Umbilical cord (tissue), 2 donors: ENCODE results near the gene ZNF446. TPM values are rescaled to one million over a fixed set of nuclear protein-coding genes. Genes with fewer than 3 reads are reported as not detected.
"Not testable (repeated sequence)": the region's sequence is repeated elsewhere in the genome, so short reads cannot be mapped to it uniquely, and the experiment has no call there.

ENCODE experiments used
- DNase-seq: peaks from one replicate; pipeline ENCODE4 v3.0.0-alpha.2; 2015; ENCODE audit warnings: low spot score
- total RNA-seq: library from RNA; depleted of rRNA; stranded (reverse); fragments of >200 nt; gene quantifications from one replicate; pipeline ENCODE4 v1.2.3, GENCODE V29; 2014; ENCODE audit warnings: low replicate concordance; ENCODE audit not compliant: insufficient read depth

The ZNF446 gene
- total RNA-seq, 1 donor from 2014 or later: 7.0 TPM

DNA sequence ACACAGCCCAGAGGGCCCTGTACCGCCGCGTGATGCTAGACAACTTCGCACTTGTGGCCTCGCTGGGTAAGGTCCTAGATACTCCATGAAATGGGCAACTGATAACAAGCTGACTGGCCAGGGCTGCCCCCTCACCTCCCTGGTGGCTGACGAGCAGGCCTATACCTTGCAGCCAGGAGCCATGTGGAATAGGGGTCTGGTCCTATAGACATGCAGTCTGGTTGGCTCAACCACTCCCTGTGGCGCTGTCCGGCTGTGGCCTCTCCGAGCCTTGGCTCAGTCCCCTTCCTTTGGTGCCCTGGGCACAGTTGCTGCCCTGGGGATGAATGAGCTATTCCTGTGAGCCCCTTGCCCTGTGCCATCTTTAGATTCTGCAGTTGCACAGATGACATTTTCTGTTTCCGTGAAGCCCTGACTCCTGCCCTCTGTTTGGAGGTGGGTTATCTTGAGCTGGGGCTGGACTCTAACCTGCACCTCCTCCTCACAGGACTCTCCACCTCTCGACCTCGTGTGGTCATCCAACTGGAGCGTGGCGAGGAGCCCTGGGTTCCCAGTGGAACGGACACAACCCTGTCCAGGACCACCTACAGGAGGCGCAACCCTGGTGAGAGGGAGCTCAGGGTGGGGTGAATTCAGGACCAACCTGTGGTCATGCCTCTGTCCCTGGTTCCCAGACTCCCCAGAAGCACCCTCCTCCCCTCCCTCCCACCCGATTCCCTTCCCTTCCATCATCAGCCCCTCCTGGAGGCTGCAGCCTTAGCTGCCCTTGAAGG, 6.7 kb upstream of the ZNF446 start:
- no peak for DNase-seq

DNA sequence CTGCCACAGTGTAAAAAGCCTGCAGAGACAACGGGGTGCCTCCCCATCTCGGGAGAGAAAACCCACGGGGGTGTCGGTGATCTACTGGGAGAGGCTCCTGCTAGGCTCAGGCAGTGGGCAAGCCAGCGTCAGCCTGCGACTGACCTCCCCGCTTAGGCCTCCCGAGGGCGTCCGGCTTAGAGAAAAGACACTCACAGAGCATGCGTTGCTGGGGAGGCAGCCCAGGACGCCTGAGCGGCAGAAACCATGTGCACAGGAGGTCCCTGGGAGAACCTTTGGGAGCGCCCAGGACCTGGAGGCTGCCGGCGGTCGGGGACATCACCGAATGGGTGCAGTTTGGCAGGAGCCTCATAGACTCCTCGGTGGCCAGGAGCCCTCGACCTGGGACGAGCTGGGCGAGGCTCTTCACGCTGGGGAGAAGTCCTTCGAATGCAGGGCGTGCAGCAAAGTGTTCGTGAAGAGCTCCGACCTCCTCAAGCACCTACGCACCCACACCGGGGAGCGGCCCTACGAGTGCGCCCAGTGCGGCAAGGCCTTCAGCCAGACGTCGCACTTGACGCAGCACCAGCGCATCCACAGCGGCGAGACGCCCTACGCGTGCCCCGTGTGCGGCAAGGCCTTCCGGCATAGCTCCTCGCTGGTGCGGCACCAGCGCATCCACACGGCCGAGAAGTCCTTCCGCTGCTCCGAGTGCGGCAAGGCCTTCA, 5.2 kb upstream of the ZNF446 start:
- not testable (repeated sequence) for DNase-seq

DNA sequence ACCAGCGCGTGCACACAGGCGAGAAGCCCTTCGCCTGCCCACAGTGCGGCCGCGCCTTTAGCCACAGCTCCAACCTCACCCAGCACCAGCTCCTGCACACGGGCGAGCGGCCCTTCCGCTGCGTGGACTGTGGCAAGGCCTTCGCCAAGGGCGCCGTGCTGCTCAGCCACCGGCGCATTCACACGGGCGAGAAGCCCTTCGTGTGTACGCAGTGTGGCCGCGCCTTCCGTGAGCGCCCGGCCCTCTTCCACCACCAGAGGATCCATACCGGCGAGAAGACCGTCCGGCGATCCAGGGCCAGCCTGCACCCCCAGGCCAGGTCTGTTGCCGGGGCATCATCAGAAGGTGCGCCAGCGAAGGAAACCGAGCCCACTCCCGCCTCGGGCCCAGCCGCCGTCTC, 4.4 kb upstream of the ZNF446 start:
- no peak for DNase-seq

DNA sequence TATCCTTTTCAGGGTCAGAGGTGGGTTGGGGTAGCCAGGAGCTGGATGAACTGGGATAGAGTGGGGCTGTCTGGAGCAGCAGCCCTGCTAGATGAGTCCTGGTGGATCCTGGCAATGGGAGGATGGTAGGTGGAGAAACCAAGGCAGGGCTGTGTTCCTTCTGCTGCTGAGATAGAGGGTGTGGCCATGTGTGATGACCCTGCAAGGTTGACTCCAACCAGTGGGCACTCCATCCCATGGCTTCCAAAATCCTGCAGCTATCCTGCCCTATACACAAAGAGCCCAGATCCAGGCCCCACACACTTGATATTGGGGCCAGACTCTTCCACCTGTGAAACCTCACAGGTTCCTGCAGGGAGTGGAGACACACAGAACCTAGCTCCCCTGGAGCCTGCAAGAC, 2.4 kb upstream of the ZNF446 start:
- no peak for DNase-seq

DNA sequence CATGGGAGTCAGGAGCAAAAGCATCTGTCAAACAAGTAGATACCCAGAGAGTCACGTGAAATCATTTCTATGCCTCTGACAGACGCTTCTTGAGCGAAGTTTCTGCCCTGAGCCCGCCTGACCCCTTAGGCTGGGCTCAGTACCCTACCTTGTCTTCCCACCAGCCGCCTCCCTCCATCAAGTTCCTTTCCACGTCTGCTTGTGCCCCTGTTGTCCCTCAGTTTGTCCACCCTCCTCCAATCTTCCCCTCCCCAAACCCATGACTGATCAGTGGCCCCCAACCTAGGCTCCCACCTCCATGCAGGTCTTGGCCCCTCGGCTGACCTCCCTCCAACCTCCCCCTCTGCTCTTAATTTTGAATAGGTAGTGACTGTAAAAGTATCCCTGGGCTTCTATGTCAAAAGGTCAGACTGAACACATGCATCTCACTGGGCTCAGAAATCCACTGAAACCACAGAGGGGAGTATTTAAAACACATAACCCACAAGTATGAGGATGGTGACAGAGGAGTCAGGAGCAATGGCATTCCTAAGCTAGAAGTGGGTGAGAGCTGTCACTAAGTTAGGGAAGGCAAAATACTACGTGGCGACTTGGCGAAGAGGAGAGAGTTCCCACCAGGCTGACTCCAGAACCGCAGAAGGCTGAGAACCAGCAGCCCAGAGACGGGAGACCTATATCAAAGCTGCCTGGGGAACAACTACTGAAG, 1.7 kb upstream of the ZNF446 start:
- no peak for DNase-seq

DNA sequence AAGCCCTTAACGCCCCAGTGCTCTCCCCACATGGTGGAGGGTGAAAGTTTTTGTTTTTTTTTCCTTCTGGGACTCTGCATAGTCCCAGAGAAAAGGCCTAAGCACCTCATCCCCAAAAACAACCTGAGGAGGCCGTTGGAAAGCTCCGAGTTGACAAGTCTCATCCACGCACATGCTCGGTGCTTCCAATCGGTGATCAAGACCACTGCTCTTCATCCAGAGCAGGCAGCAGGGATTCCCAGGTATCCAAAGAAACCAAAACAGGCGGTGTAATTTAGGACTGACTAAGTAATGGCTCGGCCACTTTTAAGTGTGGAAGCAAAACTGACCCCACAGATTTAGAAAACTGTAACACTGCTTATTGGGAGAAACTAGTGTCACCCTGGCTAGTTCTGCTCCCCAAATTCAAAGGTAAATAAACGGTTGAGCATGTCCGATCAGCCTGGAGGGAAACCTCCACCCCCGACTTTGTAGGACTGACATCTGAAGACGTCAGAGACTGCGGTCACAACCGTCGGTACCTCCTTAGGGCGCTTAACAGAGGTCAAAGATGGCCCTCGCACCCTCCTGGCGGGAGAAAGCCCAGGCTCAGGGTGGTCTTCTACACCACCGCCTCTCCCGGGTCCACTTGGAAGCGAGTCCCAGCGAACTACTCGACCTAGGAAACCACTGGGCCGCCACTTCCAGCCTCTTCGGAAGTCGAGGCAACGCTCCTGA, 997 bp upstream of the ZNF446 start:
- DNase-seq: no peak

DNA sequence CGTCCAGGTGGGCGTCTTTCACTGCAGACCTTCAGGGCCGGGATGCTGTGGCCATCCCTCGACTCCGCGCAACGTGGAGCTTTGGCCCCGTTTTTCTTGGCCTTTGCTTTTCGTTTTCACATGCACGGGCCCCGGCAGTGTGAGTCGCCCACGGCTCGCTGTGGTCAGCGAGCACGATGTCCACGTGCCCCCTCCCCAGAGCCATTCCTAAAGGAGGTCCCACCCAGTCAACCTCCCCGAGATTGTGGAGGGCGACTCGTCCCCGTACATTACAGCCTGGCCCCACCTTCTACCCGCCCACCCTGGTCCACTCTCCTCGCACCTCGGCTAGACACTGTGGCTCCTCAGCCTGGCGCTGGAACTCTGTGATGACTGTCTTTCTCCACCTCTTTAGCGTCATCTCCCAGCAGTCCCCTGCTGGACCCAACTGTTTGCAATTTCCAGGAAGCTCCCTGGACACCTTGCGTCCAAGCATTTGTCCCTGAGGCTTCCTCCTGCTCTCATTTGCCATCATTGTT, 405 bp downstream of the ZNF446 start:
- DNase-seq: no peak

DNA sequence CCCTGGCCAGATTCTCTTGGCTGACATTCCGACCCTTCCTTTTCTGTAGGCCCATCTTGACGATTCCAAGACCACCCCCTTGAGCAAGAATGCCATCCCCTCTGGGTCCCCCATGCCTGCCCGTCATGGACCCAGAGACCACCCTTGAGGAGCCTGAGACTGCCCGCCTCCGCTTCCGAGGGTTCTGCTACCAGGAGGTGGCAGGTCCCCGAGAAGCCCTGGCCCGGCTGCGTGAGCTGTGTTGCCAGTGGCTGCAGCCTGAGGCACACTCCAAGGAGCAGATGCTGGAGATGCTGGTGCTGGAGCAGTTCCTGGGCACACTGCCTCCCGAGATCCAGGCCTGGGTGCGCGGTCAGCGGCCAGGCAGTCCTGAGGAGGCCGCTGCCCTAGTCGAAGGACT, 978 bp downstream of the ZNF446 start:
- DNase-seq: no peak

DNA sequence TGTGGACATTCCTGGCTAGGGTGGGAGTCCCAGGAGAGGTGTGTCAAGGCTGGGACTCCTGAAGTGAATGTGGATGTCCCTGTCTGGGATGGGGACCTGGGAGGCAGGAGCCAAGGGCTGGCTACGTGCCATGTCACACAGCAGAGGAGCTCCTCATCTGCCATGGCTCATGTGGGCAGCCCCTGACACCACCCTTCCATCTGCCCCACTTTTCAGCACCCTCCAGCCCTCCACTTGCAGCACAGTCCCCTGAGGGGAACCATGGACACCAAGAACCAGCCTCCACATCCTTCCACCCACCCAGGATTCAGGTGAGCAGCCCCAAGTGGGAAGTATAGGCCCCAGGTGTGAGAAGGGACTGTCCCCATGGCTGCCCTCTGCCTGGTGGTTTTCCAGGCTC, 1.7 kb downstream of the ZNF446 start:
- DNase-seq: no peak

DNA sequence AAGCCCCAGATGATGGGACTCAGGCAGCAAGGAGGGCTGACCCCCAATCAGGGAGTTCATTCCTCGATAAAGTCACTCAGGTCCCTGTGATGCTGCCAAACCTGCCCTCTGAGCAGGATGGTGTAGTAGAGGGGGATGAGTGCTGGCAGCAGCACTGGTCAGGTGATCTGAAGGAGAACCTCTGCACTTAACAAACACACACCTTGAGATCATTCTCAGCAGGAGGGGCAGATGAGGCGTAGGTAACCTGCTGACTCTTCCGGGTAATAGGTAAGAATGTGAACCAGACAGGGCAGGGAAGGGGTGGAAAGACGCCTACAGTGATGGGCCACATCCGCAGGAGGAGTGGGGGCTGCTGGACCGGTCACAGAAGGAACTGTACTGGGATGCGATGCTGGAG, 3.2 kb downstream of the ZNF446 start:
- no peak for DNase-seq

DNA sequence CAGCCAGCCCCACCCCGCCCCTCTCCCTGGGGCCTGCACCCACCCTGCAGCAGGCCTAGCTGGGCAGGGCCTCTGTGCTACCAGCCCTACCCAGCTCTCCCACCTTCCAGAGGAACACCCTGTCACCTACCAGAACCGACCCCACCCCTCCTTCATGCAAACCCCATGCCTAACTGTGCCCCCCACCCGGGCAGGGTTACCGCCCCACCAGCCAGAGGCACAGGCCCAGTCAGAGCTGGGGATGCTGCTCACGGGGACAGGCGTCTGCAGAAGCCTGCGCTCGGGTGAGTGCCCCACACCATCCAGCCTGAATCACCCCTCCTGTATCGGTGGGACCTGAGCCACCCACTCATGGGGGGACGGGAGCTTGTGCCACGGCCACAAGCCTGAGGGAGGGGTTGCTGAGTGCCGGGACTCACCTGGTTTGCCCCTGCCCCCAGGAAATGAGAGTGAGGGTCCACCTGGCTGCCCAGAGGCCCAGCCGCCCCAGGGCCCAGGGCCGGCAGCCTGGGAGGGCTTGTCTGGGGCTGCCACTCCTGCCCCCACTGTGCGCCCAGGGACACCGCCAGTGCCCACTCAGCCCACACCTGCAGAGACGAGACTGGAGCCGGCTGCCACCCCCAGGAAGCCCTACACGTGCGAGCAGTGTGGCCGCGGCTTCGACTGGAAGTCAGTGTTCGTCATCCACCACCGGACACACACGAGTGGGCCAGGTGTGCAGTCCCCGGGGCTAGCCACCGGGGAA, 3.8 kb downstream of the ZNF446 start:
- no peak for DNase-seq

DNA sequence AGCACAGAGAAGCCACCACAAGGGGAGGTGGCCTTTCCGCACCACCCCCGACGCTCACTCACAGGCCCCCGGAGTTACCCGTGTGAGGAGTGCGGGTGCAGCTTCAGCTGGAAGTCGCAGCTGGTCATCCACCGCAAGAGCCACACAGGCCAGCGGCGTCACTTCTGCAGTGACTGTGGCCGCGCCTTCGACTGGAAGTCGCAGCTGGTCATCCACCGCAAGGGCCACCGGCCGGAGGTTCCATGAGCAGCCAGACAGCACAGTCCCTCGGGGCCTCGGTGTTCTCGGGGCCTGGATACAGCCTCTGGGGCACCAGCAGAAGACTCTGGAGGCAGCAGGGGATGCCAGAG, 4.3 kb downstream of the ZNF446 start:
- no peak for DNase-seq

DNA sequence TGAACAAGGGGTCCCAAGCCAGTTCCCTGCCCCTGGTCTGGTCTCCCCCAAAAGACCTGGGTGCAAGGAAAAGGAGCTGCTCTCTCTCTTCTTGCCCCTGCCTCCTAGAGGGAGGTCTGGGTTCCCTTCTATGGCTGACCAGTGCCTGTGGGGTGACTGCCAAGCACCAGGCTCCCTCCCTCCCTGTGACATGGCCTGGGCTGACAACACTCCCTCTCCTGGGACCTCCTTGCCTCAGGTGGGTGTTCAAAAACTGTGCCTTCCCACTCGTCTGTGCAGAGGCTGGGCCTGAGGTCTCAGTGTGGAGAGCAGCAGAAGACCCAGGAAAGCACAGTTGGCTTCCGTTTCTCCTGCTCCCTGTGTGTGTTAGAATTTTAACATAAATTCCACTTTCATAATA, 4.7 kb downstream of the ZNF446 start:
- DNase-seq: no peak

DNA sequence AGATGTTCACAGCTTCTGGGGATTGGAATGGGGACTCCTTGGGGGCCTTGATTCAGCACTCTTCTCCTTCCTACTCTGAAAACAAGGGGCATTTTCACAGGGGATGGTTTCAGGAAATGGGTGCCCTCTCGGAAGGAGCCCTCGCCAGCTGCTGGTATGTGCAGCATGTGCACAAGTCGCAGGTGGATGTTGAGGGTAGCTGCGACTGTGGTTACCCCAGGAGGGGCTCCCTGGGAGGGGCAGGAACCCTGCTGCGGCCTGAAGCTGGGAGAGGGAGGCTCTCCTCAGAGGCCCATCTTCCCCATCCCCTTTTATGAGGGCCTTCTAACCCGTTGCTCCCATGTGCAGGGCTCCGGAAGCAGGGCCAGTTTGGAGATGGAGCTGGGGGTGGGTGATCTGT, 6.2 kb downstream of the ZNF446 start:
- DNase-seq: no peak

DNA sequence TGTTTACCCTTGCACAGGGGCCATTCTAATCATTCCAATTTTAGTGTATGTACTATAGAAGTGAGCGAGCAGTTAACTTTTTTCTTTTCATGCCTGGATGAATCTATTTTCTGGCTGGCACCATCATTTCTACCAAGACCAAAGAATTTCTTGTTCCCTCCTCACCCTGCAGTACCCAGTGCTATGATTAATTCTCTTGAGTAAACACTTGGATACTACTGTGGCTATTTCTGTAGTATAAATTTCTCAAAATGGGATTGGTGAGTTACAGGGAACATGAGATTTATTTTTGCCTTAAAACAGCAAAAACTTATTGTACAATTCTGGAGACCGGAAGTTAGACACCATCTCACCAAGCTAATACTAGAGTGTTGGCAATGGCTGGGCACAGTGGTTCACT, 7.6 kb downstream of the ZNF446 start:
- DNase-seq: no peak

DNA sequence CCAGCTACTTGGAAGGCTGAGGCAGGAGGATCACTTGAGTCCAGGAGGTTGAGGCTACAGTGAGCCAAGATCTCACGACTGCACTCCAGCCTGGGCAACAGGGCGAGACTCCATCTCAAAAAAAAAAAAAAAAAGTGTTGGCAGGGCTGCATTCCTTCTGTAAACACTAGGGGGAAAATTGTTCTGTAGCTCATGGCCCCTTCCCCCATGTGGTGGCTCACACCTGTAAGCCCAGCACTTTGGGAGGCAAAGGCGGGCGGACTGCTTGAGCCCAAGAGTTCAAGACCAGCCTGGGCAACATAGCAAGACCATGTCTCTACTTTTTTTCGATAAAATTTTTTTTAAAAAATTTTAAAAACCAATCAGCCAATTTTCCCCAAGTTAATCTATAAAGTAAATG, 8.2 kb downstream of the ZNF446 start:
- DNase-seq: not testable (repeated sequence)

DNA sequence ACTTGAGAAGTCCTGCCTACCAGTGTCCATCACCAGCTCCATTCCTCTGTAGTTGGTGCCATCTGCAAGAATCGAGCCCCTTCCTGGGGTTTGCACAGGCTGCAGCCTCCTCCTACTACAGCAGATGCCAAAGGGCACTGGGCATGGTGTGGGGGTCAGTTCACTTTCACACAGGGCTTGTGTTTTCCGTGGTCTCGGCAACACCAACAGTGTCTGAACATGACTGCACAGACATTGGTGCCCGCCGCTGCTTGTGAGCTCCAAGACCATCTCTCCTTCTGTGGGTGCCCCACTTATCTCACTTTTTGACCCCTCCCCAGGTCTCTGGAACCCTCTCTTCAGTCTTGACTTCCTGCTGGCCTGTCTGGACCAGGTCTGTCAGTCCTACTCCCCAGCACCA, 15.2 kb downstream of the ZNF446 start:
- DNase-seq: no peak

DNA sequence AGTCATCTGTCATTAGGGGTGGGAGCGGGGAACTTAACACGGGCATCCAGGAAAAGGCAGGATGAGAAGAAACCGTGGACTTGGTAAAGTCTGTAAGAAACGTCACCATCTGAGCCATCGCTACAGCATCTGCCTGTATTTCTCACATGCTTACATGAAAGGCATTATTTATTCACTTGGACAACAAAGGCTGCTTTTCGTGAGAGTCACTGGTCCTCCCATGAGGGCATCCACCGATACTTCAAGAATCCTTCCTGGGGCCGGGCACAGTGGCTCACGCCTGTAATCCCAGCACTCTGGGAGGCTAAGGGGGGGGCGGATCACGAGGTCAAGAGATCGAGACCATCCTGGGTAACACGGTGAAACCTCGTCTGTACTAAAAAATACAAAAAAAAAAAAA, 16.1 kb downstream of the ZNF446 start:
- DNase-seq: no peak

DNA sequence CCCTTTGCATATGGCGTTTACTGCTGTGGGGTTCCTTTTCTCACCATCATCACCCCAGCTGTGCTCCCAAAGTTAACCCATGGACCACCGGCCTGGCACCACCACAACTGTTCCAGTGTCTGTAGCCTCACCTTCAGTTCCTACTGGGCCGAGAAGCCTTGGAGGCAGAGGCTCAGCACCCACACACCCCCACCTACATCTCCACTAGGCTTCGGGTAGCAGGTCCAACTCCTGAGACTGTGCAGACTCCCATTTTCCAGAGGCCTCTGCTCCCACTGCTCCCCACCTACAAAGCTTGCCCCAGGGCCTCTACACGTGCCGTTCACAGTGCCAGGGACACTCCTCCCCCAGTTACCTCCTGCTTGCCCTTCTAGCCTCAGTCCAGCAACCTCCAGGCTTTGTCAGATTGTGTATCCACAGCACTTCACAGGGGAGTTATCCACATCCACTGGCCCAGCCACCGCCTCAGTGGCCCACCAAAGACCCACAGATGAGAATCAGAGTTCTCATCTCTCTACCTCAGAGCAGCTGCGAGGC, 21.6 kb downstream of the ZNF446 start:
- DNase-seq: no peak

DNA sequence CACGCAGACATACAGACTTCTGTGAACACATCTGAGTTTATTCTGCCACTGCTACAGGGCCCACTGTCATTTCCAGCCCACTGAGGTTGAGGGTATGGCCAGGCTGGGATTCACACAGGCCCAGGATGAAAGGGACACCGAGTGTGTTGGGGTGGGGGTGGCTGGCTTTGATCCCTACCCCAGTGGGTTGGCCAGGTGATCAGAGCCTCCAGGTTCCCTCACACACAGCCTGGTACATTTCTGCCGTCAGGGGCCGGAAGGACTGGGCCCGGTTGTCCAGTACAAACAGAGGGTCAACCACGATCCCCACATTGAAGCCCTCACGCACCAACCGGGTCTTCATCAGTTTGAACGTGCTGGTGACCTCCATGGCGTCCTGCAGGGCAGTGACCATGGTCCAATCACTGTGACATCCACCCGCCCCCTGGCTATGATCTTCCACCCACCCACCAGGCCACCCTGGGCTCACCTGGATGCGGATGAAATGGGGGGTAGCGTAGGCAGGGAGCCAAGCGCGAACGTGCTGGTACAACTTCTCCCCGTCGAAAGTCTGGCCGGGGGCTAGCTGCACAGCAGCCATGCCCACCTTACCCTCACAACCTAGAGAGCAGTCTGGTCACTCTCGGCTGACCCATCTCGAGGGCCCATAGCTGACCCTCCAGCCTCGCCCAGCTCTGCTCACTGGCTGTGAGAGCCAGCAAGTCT, 22.3 kb downstream of the ZNF446 start:
- DNase-seq: no peak
